ENCODE data around the gene RINL.
"Not testable (repeated sequence)": the region's sequence is repeated elsewhere in the genome, so short reads cannot be mapped to it uniquely, and the experiment has no call there.

The RINL gene

GRCh38 chr19:38831142-38831605 is 46.9 kb downstream of the RINL start:
- no peak for DNase-seq

- no peak for DNase-seq
Measured at GRCh38 chr19:38830039-38830733, 47.9 kb downstream of the RINL start.

- DNase-seq, result not testable (repeated sequence)
Measured at GRCh38 chr19:38829203-38829602, 48.9 kb downstream of the RINL start.

- DNase-seq, result no peak
Measured at GRCh38 chr19:38826856-38827551, 51.1 kb downstream of the RINL start.

- DNase-seq, result not testable (repeated sequence)
Measured at GRCh38 chr19:38825936-38826335, 52.1 kb downstream of the RINL start.

- DNase-seq, result not testable (repeated sequence)
Measured at GRCh38 chr19:38821230-38821825, 56.7 kb downstream of the RINL start.

- no peak for DNase-seq
Measured at GRCh38 chr19:38819231-38819920, 58.7 kb downstream of the RINL start.
